GM12891 (cell line): ENCODE data around the gene AFAP1.

Experiments
- DNase-seq: peaks from one replicate; pipeline ENCODE4 v3.0.0; 2011; ENCODE audit warnings: low spot score; ENCODE audit not compliant: insufficient read length
- FAIRE-seq: peaks from 2 replicates; lab custom pipeline; 2011; peaks lifted over from hg19 to GRCh38; lab: Jason Lieb, UNC
- PAX5 ChIP-seq: IDR thresholded peaks from 2 replicates; pipeline ENCODE4 v1.6.1; 2011; ENCODE audit warnings: low read length, moderate library complexity, mild to moderate bottlenecking; ENCODE audit not compliant: insufficient read depth, severe bottlenecking
- POLR2A ChIP-seq: IDR thresholded peaks from 2 replicates; pipeline ENCODE4 v1.6.1; 2011; ENCODE audit warnings: low read depth, low read length, control low read depth
- POLR2AphosphoS5 ChIP-seq: IDR thresholded peaks from 2 replicates; pipeline ENCODE4 v1.6.1; 2011; ENCODE audit warnings: low read depth, low read length, control low read depth
- POU2F2 ChIP-seq: IDR thresholded peaks from 2 replicates; pipeline ENCODE4 v1.6.1; 2011; ENCODE audit warnings: low read depth, mild to moderate bottlenecking, control low read depth, low read length, moderate library complexity
- SPI1 ChIP-seq: IDR thresholded peaks from 2 replicates; pipeline ENCODE4 v1.6.1; 2011; ENCODE audit warnings: low read depth, low read length, control low read depth
- TAF1 ChIP-seq: IDR thresholded peaks from 2 replicates; pipeline ENCODE4 v1.6.1; 2011; ENCODE audit warnings: low read depth, low read length, control low read depth

Gene AFAP1

DNA sequence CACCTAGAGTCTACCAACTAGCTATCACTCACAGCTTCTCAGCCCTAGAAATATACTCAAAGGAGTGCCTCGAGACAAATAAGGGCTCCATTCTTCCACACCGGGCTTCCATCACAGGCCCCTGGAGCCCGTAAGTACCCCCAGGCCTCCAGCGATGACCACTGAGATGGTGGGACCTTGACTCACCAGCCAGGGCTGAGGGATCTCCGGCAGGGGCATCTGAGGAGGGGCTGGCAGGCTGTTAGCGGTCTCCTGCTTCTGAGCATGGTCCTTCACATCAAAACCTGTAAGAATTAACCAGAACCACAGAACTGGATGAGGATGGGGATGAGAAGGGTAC is 71.3 kb downstream of the AFAP1 start:
- DNase-seq (no peak), FAIRE-seq (no peak)
- TF ChIP-seq POU2F2 (no peak), POLR2AphosphoS5 (no peak), TAF1 (no peak), POLR2A (no peak), SPI1 (no peak), PAX5 (no peak)

DNA sequence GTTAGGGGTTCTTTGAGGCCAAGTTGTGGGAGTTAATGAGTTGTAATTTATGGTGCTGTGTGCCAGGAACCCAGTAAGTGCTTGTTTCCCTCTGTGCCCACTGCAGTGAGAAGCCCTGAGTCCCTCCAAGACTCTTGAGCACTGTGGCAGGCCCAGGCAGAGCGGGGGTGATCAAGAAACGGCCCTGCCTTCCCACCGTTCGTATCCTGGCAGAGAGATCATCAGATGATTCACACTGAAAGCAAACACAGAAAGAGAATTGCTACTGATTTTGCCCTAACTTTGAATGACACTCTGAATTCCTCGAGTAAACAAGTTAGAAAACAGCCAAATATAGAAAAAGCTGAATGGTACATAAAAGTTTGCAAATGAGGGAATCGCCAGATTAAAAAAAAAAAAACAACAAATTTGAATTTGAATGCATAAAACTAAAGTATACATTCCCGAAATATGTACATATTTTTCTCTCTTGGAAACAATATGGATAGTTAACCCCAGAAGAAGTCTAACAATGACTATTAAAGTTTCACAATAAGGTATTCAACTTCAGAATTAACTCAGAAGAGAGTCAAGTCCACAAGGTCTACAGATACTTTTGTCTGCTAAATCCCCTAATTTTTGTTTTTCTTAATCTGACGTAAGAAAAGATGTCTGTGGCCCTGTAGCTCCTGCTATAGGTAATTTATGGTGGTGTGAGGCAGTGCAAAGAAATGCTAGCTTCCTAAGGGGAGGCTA is 71.8 kb downstream of the AFAP1 start:
- FAIRE-seq (no peak), DNase-seq (no peak)
- TF ChIP-seq POU2F2 = no peak
- TF ChIP-seq POLR2A = no peak
- TF ChIP-seq SPI1 = no peak
- TF ChIP-seq PAX5 = no peak
- TF ChIP-seq TAF1 = no peak
- TF ChIP-seq POLR2AphosphoS5 = no peak

DNA sequence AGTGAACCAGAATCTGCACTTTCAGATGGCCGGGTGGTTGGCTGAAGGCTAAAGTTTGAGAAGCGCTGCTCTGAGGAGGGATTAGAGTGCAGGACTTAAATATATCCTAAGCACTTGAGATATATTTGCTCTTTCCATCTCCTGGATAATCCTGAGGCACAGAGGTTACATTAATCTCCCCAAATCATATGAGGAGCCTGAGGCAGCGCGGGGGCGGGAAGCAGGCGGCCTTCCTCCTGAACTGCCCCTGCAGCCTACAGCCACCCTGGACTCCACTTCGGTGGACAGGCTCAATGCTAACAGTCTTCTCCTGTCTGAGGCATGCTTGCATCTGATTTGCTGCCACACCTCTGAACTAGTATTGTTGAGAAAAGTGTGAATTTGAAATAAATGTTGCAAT is 72.5 kb downstream of the AFAP1 start:
- TF ChIP-seq SPI1 (no peak), POLR2A (no peak), PAX5 (no peak), POLR2AphosphoS5 (no peak), TAF1 (no peak), POU2F2 (no peak)
- FAIRE-seq = no peak
- DNase-seq = no peak

DNA sequence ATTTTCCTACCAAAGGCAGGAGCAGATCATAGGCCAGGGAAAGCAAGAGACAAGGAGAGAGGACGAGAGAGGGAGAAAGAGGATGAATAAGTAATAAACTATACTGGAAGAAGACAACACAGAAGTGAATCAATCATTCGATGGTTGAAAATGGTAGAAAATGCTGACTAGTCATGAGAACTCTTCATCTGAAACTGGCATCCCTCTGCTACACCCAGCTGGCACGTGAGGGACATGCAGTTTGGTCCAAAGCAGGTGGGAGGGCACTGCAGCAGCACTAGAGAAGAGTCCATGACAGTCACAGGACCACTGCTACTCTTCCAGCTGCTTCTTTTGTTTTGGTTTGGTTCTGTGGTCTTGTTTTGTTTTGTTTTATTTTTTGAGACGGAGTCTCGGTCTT is 74.1 kb downstream of the AFAP1 start:
- TF ChIP-seq SPI1 (no peak), POLR2A (no peak), PAX5 (no peak), TAF1 (no peak), POU2F2 (no peak), POLR2AphosphoS5 (no peak)
- FAIRE-seq (no peak), DNase-seq (no peak)

DNA sequence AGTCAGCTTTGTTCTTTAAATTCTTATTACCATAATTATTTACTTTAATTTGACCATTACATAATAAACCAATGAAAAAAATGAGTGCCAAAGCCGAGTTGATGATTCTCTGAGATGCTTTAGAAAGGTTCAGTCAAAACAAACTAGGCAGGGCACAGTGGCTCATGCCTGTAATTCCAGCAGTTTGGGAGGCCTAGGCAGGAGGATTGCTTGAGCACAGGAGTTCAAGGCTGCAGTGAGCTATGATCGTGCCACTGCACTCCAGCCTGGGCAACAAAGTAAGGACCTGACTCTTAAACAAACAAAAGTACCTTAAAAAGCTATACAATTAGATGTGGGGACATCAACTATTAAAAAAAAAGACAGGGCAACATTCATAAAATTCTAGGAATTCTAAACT is 75.0 kb downstream of the AFAP1 start:
- FAIRE-seq (no peak), DNase-seq (no peak)
- TF ChIP-seq POU2F2 = no peak
- no peak for TF ChIP-seq POLR2A
- no peak for TF ChIP-seq SPI1
- no peak for TF ChIP-seq POLR2AphosphoS5
- TF ChIP-seq PAX5 = no peak
- TF ChIP-seq TAF1 = no peak

DNA sequence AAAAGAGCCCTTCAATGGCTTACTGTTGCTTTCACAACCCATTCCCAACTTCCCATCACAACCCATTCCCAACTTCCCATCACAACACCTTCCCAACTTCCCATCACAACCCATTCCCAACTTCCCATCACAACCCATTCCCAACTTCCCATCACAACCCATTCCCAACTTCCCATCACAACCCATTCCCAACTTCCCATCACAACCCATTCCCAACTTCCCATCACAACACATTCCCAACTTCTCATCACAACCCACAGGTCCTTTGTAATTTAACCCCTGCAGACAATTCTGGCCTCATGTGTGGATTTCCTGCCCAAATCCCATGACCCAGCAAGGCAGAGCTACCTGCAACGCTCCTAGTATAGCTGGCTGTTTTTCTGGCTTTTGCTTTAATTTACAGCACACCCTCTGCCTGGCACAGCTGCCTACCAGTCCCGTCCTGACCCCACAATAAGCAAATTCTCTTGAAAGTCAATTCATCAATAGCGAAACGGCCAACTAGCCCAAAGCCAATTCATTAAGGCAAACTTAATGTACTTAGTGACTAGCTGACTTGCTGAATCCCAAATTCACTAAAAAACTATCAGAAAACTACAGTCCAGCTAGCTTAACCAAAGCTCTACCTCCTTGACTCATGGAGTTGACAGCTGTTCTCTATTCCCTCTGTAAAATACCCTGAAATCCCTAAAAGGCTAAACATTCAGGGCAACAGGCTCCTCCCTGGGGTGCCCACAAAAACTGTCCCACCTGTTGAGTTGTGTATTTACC is 75.6 kb downstream of the AFAP1 start:
- TF ChIP-seq POLR2A (no peak), SPI1 (no peak), PAX5 (no peak), POU2F2 (no peak), POLR2AphosphoS5 (no peak), TAF1 (no peak)
- FAIRE-seq (peak; percentile 82), DNase-seq (no peak)

DNA sequence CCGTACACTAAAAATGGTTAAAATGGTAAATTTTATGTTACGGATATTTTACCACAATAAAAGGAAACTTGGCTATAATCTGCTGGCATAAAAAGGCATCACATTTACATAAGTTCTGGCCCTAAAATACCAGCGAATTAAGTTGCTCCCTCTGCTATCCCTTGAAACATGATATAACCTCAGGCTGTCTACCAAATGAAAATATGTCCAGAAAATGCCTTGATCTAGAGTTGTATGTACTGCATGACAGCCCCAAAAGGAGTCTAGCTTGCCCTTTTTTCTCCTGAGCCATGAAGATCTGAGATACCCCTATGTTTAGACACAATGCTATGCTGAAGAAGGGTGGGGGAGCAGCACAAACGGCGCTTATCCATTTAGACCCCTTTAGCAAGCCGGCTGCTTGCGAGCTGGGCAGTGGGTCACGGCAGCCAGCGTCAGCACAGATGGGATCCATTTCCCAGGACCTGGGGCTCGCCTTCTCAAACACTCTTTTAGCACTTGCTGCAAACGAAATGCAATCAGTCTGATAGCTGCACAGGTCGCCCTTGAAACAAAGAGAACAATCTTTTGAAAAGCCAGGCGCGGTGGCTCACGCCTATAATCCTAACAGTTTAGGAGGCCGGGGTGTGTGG is 77.0 kb downstream of the AFAP1 start:
- TF ChIP-seq SPI1 (no peak), POLR2AphosphoS5 (no peak), POLR2A (no peak), POU2F2 (no peak), PAX5 (no peak), TAF1 (no peak)
- DNase-seq = no peak
- no peak for FAIRE-seq

DNA sequence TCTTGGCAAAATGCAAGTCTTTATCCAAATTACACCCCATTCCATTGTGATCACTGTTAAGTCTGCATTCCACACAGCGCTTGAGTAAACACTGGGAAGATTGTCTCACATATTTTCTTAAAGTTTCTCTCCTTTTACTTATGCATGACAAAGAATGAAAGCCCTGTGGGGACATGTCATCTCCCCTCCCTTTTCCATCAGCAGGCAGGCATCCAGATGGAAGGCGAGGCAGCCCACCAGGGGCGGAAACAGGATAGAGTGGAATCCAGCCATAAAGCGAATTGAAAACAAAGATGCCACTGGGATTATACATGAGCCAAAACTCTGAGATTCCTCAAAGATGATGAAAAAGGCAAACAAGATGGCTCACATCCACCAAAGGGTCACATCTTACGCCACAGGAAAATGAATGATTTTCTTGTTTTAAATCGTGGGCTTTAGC is 78.2 kb downstream of the AFAP1 start:
- DNase-seq (no peak), FAIRE-seq (no peak)
- TF ChIP-seq SPI1 = no peak
- TF ChIP-seq POLR2A = no peak
- TF ChIP-seq POU2F2 = no peak
- no peak for TF ChIP-seq POLR2AphosphoS5
- no peak for TF ChIP-seq PAX5
- TF ChIP-seq TAF1 = no peak

DNA sequence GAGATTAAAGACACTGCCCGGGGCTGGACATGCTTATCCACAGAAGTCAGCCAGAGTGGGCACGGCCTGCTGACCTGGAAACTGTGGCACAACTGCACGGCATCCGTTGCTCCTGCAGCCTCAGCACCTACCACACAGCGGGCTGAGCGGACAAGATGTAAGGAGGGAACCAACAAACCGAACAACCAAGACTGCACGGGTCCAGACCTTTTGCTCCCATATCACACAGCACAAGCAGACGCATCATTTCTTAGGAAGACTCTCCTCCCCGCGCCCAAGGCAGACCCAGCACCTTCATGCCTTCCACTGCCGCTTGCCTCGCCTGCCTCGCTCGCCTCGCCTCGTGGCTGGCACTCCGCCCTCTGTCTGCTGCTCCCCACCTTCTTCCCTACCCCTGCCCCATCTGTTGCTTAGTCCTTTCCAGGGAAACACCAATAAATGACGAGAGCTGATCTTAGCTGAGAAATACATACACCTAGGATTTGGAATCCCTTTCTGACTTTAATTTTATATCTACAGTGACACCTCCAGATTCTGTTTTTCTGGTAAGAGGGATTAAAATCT is 79.0 kb downstream of the AFAP1 start:
- no peak for FAIRE-seq
- DNase-seq = no peak
- no peak for TF ChIP-seq POU2F2
- TF ChIP-seq POLR2A = no peak
- TF ChIP-seq SPI1 = no peak
- no peak for TF ChIP-seq POLR2AphosphoS5
- no peak for TF ChIP-seq TAF1
- no peak for TF ChIP-seq PAX5
